GM13976 (cell line): ENCODE data around the gene SLC22A3.

ENCODE experiments used
- DNase-seq: peaks from one replicate; pipeline ENCODE4 v3.0.0; 2012; ENCODE audit warnings: low spot score
- CTCF ChIP-seq: IDR thresholded peaks from 2 replicates; pipeline ENCODE4 v1.5.1; 2012; ENCODE audit warnings: borderline replicate concordance, mild to moderate bottlenecking; ENCODE audit not compliant: insufficient read depth; ENCODE audit errors: extremely low read depth, missing control alignments, control extremely low read depth
- in situ Hi-C: fragments of 300-500 bp; cut with MboI; formaldehyde crosslinking; loops from one replicate; pipeline ENCODE4 v1.12.0; 2022; ENCODE audit warnings: low sequenced_read_pairs, mixed read lengths, inconsistent platforms; ENCODE audit not compliant: unreplicated experiment

Gene SLC22A3

GRCh38 chr6:160333841-160334240 lies 14.3 kb upstream of the SLC22A3 start:
- no peak for DNase-seq
- TF ChIP-seq CTCF: no peak
- in situ Hi-C loops: no loop called here

GRCh38 chr6:160336200-160336599 lies 12.0 kb upstream of the SLC22A3 start:
- no peak for DNase-seq
- in situ Hi-C loops: no loop called here
- TF ChIP-seq CTCF: no peak

GRCh38 chr6:160337301-160337700 lies 10.9 kb upstream of the SLC22A3 start:
- in situ Hi-C loops: no loop called here
- no peak for DNase-seq
- TF ChIP-seq CTCF: no peak

DNA sequence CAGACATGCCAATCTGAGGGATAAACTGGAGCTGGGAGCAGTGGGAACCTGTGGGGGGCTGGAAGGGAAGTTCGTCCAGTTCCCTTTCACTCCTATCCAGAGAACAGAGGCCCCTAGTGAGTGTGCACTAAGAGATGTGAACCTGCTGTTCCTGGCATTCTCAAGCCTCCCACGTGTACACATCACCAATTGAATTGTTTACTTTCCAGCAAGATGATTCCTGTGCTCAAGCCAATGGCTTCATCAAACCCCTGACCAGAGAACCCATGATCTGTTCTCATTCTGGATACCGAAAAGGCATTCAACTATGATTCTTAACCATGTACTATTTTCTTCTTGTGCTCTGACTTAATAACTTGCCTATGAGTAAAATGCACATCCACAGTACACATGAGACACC lies 10.2 kb upstream of the SLC22A3 start:
- in situ Hi-C loops: no loop called here
- no peak for TF ChIP-seq CTCF
- no peak for DNase-seq

GRCh38 chr6:160343144-160343543 lies 5.0 kb upstream of the SLC22A3 start:
- DNase-seq: no peak
- in situ Hi-C loops: no loop called here
- no peak for TF ChIP-seq CTCF

DNA sequence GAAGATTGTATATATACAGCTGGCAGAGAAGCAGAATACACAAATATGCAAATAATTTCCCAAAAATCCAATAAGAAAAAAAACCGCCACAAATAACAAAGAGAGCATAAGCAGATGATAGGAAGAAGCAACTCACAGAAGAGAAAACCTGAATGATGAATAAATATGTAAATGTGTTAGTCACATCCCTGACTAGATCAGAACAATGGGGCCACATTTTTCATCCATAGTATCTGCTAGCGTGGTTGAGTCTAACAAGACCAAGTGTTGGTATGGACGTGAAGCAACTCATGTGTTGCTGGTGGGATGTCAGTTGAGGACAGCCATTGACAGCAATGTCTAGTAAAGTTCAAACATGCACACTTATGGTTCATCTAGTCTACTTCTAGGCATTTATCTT lies 3.9 kb upstream of the SLC22A3 start:
- in situ Hi-C loops: no loop called here
- no peak for TF ChIP-seq CTCF
- no peak for DNase-seq

DNA sequence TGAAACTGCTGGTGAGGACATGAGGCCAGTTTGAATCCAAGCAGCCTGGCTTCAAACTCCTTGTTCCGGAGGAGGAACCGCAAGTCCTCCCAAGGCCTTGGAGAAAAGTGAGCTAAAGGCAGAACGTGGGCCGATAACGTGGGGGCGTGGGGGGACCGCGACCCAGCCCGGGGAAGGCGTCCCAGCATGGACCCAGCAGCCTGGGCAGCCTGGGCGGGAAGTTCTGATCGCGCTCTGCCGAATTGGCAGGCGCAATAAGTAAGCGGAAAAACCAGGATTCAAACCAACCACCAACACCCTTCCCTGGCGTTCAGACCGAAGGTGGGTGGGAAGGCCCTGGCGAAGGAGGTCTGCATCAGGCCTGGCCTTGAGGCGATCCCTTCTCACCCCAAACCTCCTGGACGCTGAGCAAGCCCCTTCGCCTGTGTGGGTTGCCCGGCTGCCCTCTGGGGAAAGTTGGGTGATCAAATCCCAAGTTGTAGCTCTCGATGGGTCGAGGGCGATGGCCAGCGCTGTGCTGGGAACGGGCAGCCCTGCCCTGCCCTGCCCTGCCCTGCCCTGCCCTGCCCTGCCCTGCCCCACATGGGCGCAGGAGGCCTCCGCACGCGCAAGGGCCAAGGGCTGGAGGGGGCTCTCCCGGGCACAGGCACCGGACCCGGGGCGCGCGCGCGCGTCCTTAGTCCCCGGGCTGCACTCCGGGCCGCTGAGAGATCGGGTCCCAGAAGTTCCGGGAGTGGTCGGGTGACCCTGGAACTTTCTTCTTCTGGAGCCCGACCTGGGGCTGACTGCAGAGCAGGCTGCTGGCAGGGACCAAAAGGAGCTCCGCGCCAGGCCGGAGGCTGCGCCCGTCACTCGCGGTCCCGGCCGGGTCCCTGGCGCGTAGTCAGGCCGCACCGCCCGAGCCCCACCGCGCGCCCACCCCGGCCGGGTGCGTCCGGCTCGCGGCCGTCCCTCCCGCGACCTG lies 637 bp upstream of the SLC22A3 start:
- no peak for DNase-seq
- no peak for TF ChIP-seq CTCF
- in situ Hi-C loops: no loop called here
